Activated CD4-positive, alpha-beta T cell treated with anti-CD3 and anti-CD28 coated beads, Interleukin-2, amount 10 ng/mL, durations not matched to agents 24 days and 14 days (primary cell): ENCODE data around the gene PTDSS2. TPM values are rescaled to one million over a fixed set of nuclear protein-coding genes. Genes with fewer than 3 reads are reported as not detected.
"Not testable (repeated sequence)": the region's sequence is repeated elsewhere in the genome, so short reads cannot be mapped to it uniquely, and the experiment has no call there.

Experiments used
- DNase-seq: peaks from one replicate; pipeline ENCODE4 v3.0.0; 2022
- H3K27ac Mint-ChIP-seq: one replicate; pipeline ENCODE4 v1.8.0; 2022; ENCODE audit warnings: mild to moderate bottlenecking, mixed read lengths
- H3K27me3 Mint-ChIP-seq: one replicate; pipeline ENCODE4 v1.8.0; 2022; ENCODE audit warnings: mixed read lengths
- H3K36me3 Mint-ChIP-seq: one replicate; pipeline ENCODE4 v1.8.0; 2022; ENCODE audit warnings: low read depth, mild to moderate bottlenecking, mixed read lengths
- H3K4me1 Mint-ChIP-seq: one replicate; pipeline ENCODE4 v1.8.0; 2021; ENCODE audit warnings: mixed read lengths
- H3K4me3 Mint-ChIP-seq: one replicate; pipeline ENCODE4 v1.8.0; 2022; ENCODE audit warnings: mild to moderate bottlenecking, moderate library complexity, mixed read lengths
- H3K9me3 Mint-ChIP-seq: one replicate; pipeline ENCODE4 v1.8.0; 2021; ENCODE audit warnings: mixed read lengths
- intact Hi-C: fragments of 100-400 bp; cut with micrococcal nuclease; formaldehyde crosslinking; loops from one replicate; pipeline ENCODE4 v1.15.1; 2023
- total RNA-seq: library from RNA; stranded (reverse); gene quantifications from 2 replicates; pipeline ENCODE4 v1.2.3, GENCODE V29; 2022

Gene PTDSS2
- total RNA-seq, 1 donor from 2014 or later = 31.0 TPM

GRCh38 chr11:418343-419247, 31.5 kb upstream of the PTDSS2 start:
- no peaks in the 10 kb centered on the region for H3K9me3 Mint-ChIP-seq
- DNase-seq = no peak
- peaks cover 4% of the 10 kb centered on the region for H3K36me3 Mint-ChIP-seq
- peaks cover 26% of the 10 kb centered on the region for H3K4me1 Mint-ChIP-seq
- no peak overlapping the region for H3K27ac Mint-ChIP-seq
- intact Hi-C loops = loop anchor here (5.0 kb wide), 1 partner anchor 211 kb away; the partner anchor contains the start of genes BET1L and RIC8A
- H3K4me3 Mint-ChIP-seq = no peak overlapping the region
- H3K27me3 Mint-ChIP-seq = no peaks in the 10 kb centered on the region

- no peak overlapping the region for H3K4me3 Mint-ChIP-seq
- peaks cover 7% of the 10 kb centered on the region for H3K36me3 Mint-ChIP-seq
- no peaks in the 10 kb centered on the region for H3K9me3 Mint-ChIP-seq
- no peak for DNase-seq
- peaks cover 22% of the 10 kb centered on the region for H3K4me1 Mint-ChIP-seq
- intact Hi-C loops = loop anchor here (5.0 kb wide), 1 partner anchor 212 kb away; the partner anchor contains the start of genes BET1L and RIC8A
- no peak overlapping the region for H3K27ac Mint-ChIP-seq
- no peaks in the 10 kb centered on the region for H3K27me3 Mint-ChIP-seq
Observed at GRCh38 chr11:419248-420005, 30.7 kb upstream of the PTDSS2 start.

GRCh38 chr11:420054-420910, 29.8 kb upstream of the PTDSS2 start:
- Mint-ChIP-seq H3K9me3 (no peaks in the 10 kb centered on the region), H3K27me3 (no peaks in the 10 kb centered on the region), H3K4me1 (peaks cover 15% of the 10 kb centered on the region), H3K4me3 (no peak overlapping the region), H3K27ac (no peak overlapping the region), H3K36me3 (peaks cover 12% of the 10 kb centered on the region)
- intact Hi-C loops = no loop called here
- DNase-seq = peak; percentile 53

GRCh38 chr11:420911-421321, 29.2 kb upstream of the PTDSS2 start:
- Mint-ChIP-seq H3K9me3 (no peaks in the 10 kb centered on the region), H3K4me1 (peaks cover 10% of the 10 kb centered on the region), H3K27ac (no peak overlapping the region), H3K27me3 (no peaks in the 10 kb centered on the region), H3K4me3 (no peak overlapping the region), H3K36me3 (peaks cover 16% of the 10 kb centered on the region)
- no peak for DNase-seq
- intact Hi-C loops = no loop called here

- H3K9me3 Mint-ChIP-seq = no peaks in the 10 kb centered on the region
Observed at GRCh38 chr11:422249-422656, 27.8 kb upstream of the PTDSS2 start.

GRCh38 chr11:424232-424631, 25.8 kb upstream of the PTDSS2 start:
- Mint-ChIP-seq H3K9me3 (no peaks in the 10 kb centered on the region), H3K4me1 (no peaks in the 10 kb centered on the region), H3K27ac (no peak overlapping the region), H3K27me3 (no peaks in the 10 kb centered on the region), H3K4me3 (no peak overlapping the region), H3K36me3 (peaks cover 25% of the 10 kb centered on the region)
- DNase-seq = no peak
- intact Hi-C loops = no loop called here

More at GRCh38 chr11:422249-422656, 27.8 kb upstream of the PTDSS2 start:
- Mint-ChIP-seq H3K4me1 (peaks cover 6% of the 10 kb centered on the region), H3K27me3 (no peaks in the 10 kb centered on the region), H3K4me3 (no peak overlapping the region), H3K36me3 (peaks cover 18% of the 10 kb centered on the region), H3K27ac (no peak overlapping the region)
- intact Hi-C loops = no loop called here
- DNase-seq = no peak

GRCh38 chr11:424766-425165, 25.3 kb upstream of the PTDSS2 start:
- H3K4me3 Mint-ChIP-seq, H3K27me3 Mint-ChIP-seq, DNase-seq, H3K4me1 Mint-ChIP-seq, H3K27ac Mint-ChIP-seq, H3K9me3 Mint-ChIP-seq, intact Hi-C loops: not testable (repeated sequence)
- peaks cover 29% of the 10 kb centered on the region for H3K36me3 Mint-ChIP-seq

GRCh38 chr11:425301-425700, 24.8 kb upstream of the PTDSS2 start:
- Mint-ChIP-seq H3K9me3 (no peaks in the 10 kb centered on the region), H3K27me3 (no peaks in the 10 kb centered on the region), H3K4me3 (no peak overlapping the region), H3K4me1 (no peaks in the 10 kb centered on the region), H3K27ac (no peak overlapping the region), H3K36me3 (peaks cover 29% of the 10 kb centered on the region)
- DNase-seq = no peak
- intact Hi-C loops = no loop called here

GRCh38 chr11:426851-427250, 23.2 kb upstream of the PTDSS2 start:
- no peaks in the 10 kb centered on the region for H3K9me3 Mint-ChIP-seq

GRCh38 chr11:428295-428694, 21.8 kb upstream of the PTDSS2 start:
- Mint-ChIP-seq H3K4me3 (no peak overlapping the region), H3K27me3 (no peaks in the 10 kb centered on the region), H3K9me3 (no peaks in the 10 kb centered on the region), H3K27ac (no peak overlapping the region), H3K36me3 (peaks cover 37% of the 10 kb centered on the region), H3K4me1 (no peaks in the 10 kb centered on the region)
- no peak for DNase-seq
- intact Hi-C loops = no loop called here

More at GRCh38 chr11:426851-427250, 23.2 kb upstream of the PTDSS2 start:
- Mint-ChIP-seq H3K4me3 (no peak overlapping the region), H3K4me1 (no peaks in the 10 kb centered on the region), H3K36me3 (peaks cover 30% of the 10 kb centered on the region), H3K27me3 (no peaks in the 10 kb centered on the region), H3K27ac (no peak overlapping the region)
- intact Hi-C loops = no loop called here
- DNase-seq = no peak

GRCh38 chr11:429391-429790, 20.7 kb upstream of the PTDSS2 start:
- DNase-seq = no peak
- Mint-ChIP-seq H3K4me3 (no peak overlapping the region), H3K36me3 (peaks cover 36% of the 10 kb centered on the region), H3K27me3 (no peaks in the 10 kb centered on the region), H3K27ac (no peak overlapping the region), H3K9me3 (no peaks in the 10 kb centered on the region), H3K4me1 (no peaks in the 10 kb centered on the region)
- intact Hi-C loops = no loop called here

GRCh38 chr11:429931-430456, 20.1 kb upstream of the PTDSS2 start:
- H3K4me3 Mint-ChIP-seq = no peak overlapping the region

GRCh38 chr11:431921-432320, 18.2 kb upstream of the PTDSS2 start:
- no peak overlapping the region for H3K4me3 Mint-ChIP-seq
- H3K27ac Mint-ChIP-seq = no peak overlapping the region
- no peak for DNase-seq
- peaks cover 2% of the 10 kb centered on the region for H3K4me1 Mint-ChIP-seq
- H3K9me3 Mint-ChIP-seq = no peaks in the 10 kb centered on the region
- intact Hi-C loops = no loop called here
- H3K36me3 Mint-ChIP-seq = peaks cover 26% of the 10 kb centered on the region
- no peaks in the 10 kb centered on the region for H3K27me3 Mint-ChIP-seq

More at GRCh38 chr11:429931-430456, 20.1 kb upstream of the PTDSS2 start:
- Mint-ChIP-seq H3K36me3 (peaks cover 32% of the 10 kb centered on the region), H3K27ac (no peak overlapping the region), H3K27me3 (no peaks in the 10 kb centered on the region), H3K4me1 (no peaks in the 10 kb centered on the region), H3K9me3 (no peaks in the 10 kb centered on the region)
- intact Hi-C loops = no loop called here
- DNase-seq = no peak
